HUES6 (cell line): ENCODE measurements around the gene MXI1.

Experiments
- H3K27ac ChIP-seq: 2 replicates; pipeline ENCODE4 v1.7.0; 2013; ENCODE audit warnings: low read depth, mild to moderate bottlenecking, low read length, inconsistent platforms
- H3K27me3 ChIP-seq: 2 replicates; pipeline ENCODE4 v1.6.1; 2013; ENCODE audit warnings: low read length; ENCODE audit not compliant: control insufficient read depth, insufficient read depth
- H3K36me3 ChIP-seq: 2 replicates; pipeline ENCODE4 v1.6.1; 2013; ENCODE audit warnings: low read length; ENCODE audit not compliant: control insufficient read depth, insufficient read depth
- H3K4me1 ChIP-seq: 2 replicates; pipeline ENCODE4 v1.6.1; 2013; ENCODE audit warnings: low read length; ENCODE audit not compliant: control insufficient read depth, insufficient read depth
- H3K4me3 ChIP-seq: 2 replicates; pipeline ENCODE4 v1.5.1; 2013; ENCODE audit warnings: low read depth, low read length
- H3K9ac ChIP-seq: one replicate; pipeline ENCODE4 v1.6.1; 2013; ENCODE audit warnings: mild to moderate bottlenecking, low read length
- H3K9me3 ChIP-seq: 2 replicates; pipeline ENCODE4 v1.6.1; 2013; ENCODE audit warnings: low read depth, low read length; ENCODE audit not compliant: control insufficient read depth, insufficient read depth

The MXI1 gene

DNA sequence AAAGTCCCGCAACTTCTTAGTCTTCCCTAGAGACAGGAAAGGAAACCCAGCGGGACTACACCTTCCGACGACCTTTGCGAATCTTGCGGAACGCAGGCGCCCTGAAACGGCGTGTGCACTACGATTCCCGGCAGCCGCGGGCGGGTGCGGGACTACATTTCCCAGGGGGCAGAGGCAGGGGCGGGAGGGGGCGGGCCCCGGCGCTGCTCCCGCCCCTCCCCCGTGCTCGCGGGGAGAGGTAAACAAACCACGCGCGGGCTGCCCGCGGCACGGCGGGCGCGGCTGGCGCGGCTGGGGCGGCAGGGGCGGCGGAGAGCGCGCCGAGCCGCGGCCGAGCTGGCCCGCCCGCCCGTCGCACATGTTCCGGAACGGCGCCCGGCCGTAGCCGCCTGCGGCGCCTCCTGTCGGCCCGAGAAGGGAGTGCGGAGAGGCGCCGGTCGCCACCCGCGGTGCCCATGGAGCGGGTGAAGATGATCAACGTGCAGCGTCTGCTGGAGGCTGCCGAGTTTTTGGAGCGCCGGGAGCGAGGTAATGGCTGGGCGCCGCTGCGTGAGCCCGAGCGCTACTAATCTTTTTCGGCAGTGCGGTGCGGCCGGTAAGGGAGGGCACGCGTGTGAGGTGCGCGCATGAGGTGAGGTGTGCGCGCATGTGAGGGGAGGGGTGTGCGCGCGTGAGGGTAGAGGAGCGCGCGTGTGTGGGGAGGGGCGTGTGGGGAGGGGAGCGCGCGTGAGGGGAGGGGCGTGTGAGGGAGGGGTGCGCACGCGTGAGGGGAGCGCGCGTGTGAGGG lies 18.5 kb downstream of the MXI1 start:
- H3K9me3 ChIP-seq, result no peaks in the 10 kb centered on the region
- peak overlapping the region; percentile 65 for H3K9ac ChIP-seq
- H3K27me3 ChIP-seq, result peaks cover 5% of the 10 kb centered on the region; the same call in 1 of the 2 replicates
- no peak overlapping the region for H3K27ac ChIP-seq
- H3K4me3 ChIP-seq, result peak overlapping the region; percentile 88
- H3K4me1 ChIP-seq, result peaks cover 19% of the 10 kb centered on the region
- 0 out of 2 replicates have a peak, but pooled peaks cover 11% of the 10 kb centered on the region for H3K36me3 ChIP-seq

- Histone ChIP-seq H3K27ac (no peak overlapping the region), H3K9ac (no peak overlapping the region)
These were observed 19.1 kb downstream of the MXI1 start for GRCh38 chr10:110226543-110226925.

GRCh38 chr10:110226926-110227641 lies 19.7 kb downstream of the MXI1 start:
- no peak overlapping the region for H3K27ac ChIP-seq
- H3K9ac ChIP-seq, result peak overlapping the region; percentile 19
- no peaks in the 10 kb centered on the region for H3K9me3 ChIP-seq
- peaks cover 9% of the 10 kb centered on the region for H3K4me1 ChIP-seq
- peak overlapping the region; percentile 88 for H3K4me3 ChIP-seq
- H3K27me3 ChIP-seq, result no peaks in the 10 kb centered on the region
- 0 out of 2 replicates have a peak, but pooled peaks cover 11% of the 10 kb centered on the region for H3K36me3 ChIP-seq

More at GRCh38 chr10:110226543-110226925, 19.1 kb downstream of the MXI1 start:
- 0 out of 2 replicates have a peak, but pooled peaks cover under 1% of the 10 kb centered on the region for H3K27me3 ChIP-seq
- H3K9me3 ChIP-seq, result no peaks in the 10 kb centered on the region
- peaks cover 14% of the 10 kb centered on the region for H3K4me1 ChIP-seq
- H3K36me3 ChIP-seq, result 0 out of 2 replicates have a peak, but pooled peaks cover 11% of the 10 kb centered on the region
- H3K4me3 ChIP-seq, result peak overlapping the region; percentile 88

DNA sequence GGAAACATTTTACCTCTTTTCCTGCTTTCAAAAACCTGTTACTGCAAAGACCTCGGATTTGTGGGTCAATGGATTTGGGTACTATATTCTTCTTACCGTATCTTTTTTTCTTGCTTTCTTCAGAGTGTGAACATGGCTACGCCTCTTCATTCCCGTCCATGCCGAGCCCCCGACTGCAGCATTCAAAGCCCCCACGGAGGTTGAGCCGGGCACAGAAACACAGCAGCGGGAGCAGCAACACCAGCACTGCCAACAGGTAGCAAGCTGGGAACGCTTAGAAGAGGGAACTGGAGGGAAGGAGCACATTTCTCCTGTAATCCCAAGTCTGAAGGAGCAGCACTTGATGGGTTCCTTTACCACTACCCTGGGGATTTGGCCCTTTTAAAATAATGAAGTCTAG lies 20.7 kb downstream of the MXI1 start:
- H3K9me3 ChIP-seq, result no peaks in the 10 kb centered on the region
- H3K36me3 ChIP-seq, result 0 out of 2 replicates have a peak, but pooled peaks cover 11% of the 10 kb centered on the region
- no peak overlapping the region for H3K27ac ChIP-seq
- H3K4me3 ChIP-seq, result peak overlapping the region; percentile 88; the same call in 1 of the 2 replicates
- H3K9ac ChIP-seq, result no peak overlapping the region
- no peaks in the 10 kb centered on the region for H3K4me1 ChIP-seq
- no peaks in the 10 kb centered on the region for H3K27me3 ChIP-seq

GRCh38 chr10:110229155-110229554 lies 21.8 kb downstream of the MXI1 start:
- no peak overlapping the region for H3K9ac ChIP-seq
- H3K9me3 ChIP-seq, result no peaks in the 10 kb centered on the region
- H3K4me3 ChIP-seq, result no peak overlapping the region
- no peaks in the 10 kb centered on the region for H3K27me3 ChIP-seq
- H3K4me1 ChIP-seq, result no peaks in the 10 kb centered on the region
- H3K36me3 ChIP-seq, result 0 out of 2 replicates have a peak, but pooled peaks cover 11% of the 10 kb centered on the region
- no peak overlapping the region for H3K27ac ChIP-seq

DNA sequence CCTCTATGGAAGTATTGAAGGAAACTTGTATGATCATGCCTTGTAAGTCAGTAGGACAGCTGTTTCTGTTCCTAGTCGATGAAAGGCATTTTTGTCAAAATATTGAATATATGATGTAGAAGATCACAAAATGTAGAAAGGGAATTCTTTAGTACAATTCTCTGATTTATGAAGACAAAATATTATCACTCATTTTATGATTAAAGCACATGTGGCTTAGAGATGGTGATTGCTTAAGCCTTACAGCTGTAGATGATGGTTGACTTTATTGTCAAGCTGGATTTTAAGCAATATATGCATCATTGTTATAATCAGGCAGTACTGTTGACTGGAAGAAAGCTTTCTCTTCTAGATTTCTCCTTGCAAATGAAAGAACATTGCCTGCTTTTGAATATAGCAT lies 26.4 kb downstream of the MXI1 start:
- Histone ChIP-seq H3K27me3 (no peaks in the 10 kb centered on the region), H3K4me1 (no peaks in the 10 kb centered on the region), H3K9me3 (no peaks in the 10 kb centered on the region), H3K9ac (no peak overlapping the region), H3K36me3 (0 out of 2 replicates have a peak, but pooled peaks cover 4% of the 10 kb centered on the region), H3K4me3 (no peak overlapping the region), H3K27ac (no peak overlapping the region)

GRCh38 chr10:110237894-110238480 lies 30.6 kb downstream of the MXI1 start:
- H3K9ac ChIP-seq, result no peak overlapping the region
- no peaks in the 10 kb centered on the region for H3K9me3 ChIP-seq
- H3K4me1 ChIP-seq, result peaks cover 4% of the 10 kb centered on the region; the same call in 1 of the 2 replicates
- H3K4me3 ChIP-seq, result no peak overlapping the region
- H3K27ac ChIP-seq, result no peak overlapping the region
- no peaks in the 10 kb centered on the region for H3K36me3 ChIP-seq
- no peaks in the 10 kb centered on the region for H3K27me3 ChIP-seq

- no peak overlapping the region for H3K27ac ChIP-seq
- H3K4me1 ChIP-seq, result peaks cover 16% of the 10 kb centered on the region
- H3K36me3 ChIP-seq, result no peaks in the 10 kb centered on the region
- no peak overlapping the region for H3K9ac ChIP-seq
- H3K9me3 ChIP-seq, result no peaks in the 10 kb centered on the region
- H3K4me3 ChIP-seq, result no peak overlapping the region
- H3K27me3 ChIP-seq, result no peaks in the 10 kb centered on the region
These were observed 32.5 kb downstream of the MXI1 start for GRCh38 chr10:110239892-110240291.

GRCh38 chr10:110241407-110241806 lies 34.0 kb downstream of the MXI1 start:
- no peaks in the 10 kb centered on the region for H3K27me3 ChIP-seq
- no peak overlapping the region for H3K27ac ChIP-seq
- H3K4me3 ChIP-seq, result no peak overlapping the region
- peaks cover 16% of the 10 kb centered on the region for H3K4me1 ChIP-seq
- no peak overlapping the region for H3K9ac ChIP-seq
- peaks cover 6% of the 10 kb centered on the region; the same call in 1 of the 2 replicates for H3K36me3 ChIP-seq
- no peaks in the 10 kb centered on the region for H3K9me3 ChIP-seq

DNA sequence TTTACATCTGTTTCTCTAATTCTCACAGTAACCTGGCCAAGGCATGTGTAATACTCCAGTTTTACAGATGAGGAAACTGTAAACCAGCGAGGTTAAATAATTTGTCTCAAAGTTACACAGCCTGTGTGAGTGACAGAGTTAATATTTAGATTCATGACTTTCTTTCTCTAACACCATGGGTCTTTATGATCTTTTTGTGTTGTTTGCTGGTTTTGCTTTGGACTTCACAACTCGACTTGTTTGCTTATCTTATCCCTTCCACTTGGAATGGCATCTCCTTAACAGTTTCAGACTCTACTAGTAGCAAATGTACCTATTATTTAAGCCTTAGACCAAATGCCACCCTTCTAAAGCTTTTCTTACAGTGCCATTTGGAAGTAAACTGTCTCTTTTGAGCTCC lies 34.4 kb downstream of the MXI1 start:
- H3K9ac ChIP-seq, result no peak overlapping the region
- no peak overlapping the region for H3K27ac ChIP-seq
- peaks cover 7% of the 10 kb centered on the region; the same call in 1 of the 2 replicates for H3K36me3 ChIP-seq
- H3K27me3 ChIP-seq, result no peaks in the 10 kb centered on the region
- H3K4me1 ChIP-seq, result peaks cover 16% of the 10 kb centered on the region
- H3K9me3 ChIP-seq, result no peaks in the 10 kb centered on the region
- H3K4me3 ChIP-seq, result no peak overlapping the region
